K562 (cell line): ENCODE measurements around the gene TRAF7. TPM values are rescaled to one million over a fixed set of nuclear protein-coding genes. Genes with fewer than 3 reads are reported as not detected.

Experiments used
- MLLT1 ChIP-seq, 2 experiments: fragments of 450-650 bp; IDR thresholded peaks; 2 replicates each; pipeline ENCODE4 v1.6.1; 2016
- MLX ChIP-seq, 2 experiments: fragments of 450-650 bp in 1 of 2; sonication (generic) in 1 of 2; formaldehyde crosslinking; conservative IDR thresholded peaks; 2 replicates each; pipeline versions ENCODE4 v1.4.0 to v1.8.1; 2020 to 2022; ENCODE audit warnings: mild to moderate bottlenecking in 1 of 2, missing genetic modification reagents in 1 of 2
- PKNOX1 ChIP-seq: fragments of 450-650 bp; IDR thresholded peaks from 2 replicates; pipeline ENCODE4 v1.6.1; 2016
- PPARD ChIP-seq: fragments of 250-450 bp; sonication (Bioruptor Pico); IDR thresholded peaks from 2 replicates; pipeline ENCODE4 v1.8.0; 2022; ENCODE audit warnings: inconsistent platforms, mild to moderate bottlenecking, moderate library complexity
- RBFOX2 ChIP-seq: fragments of 200-400 bp; formaldehyde crosslinking; IDR thresholded peaks from 2 replicates; pipeline ENCODE4 v1.6.1; 2017; ENCODE audit warnings: low read depth, mild to moderate bottlenecking, low read length, moderate library complexity
- RBM22 ChIP-seq: fragments of 200-400 bp; formaldehyde crosslinking; IDR thresholded peaks from 2 replicates; pipeline ENCODE4 v1.6.1; 2018; ENCODE audit warnings: low read length, low read depth; ENCODE audit not compliant: poor library complexity, severe bottlenecking
- SRSF1 ChIP-seq: fragments of 200-400 bp; formaldehyde crosslinking; IDR thresholded peaks from 2 replicates; pipeline ENCODE4 v1.6.1; 2017; ENCODE audit warnings: mild to moderate bottlenecking, low read depth, low read length, moderate library complexity
- TOE1 ChIP-seq, 2 experiments: fragments of 450-650 bp in 1 of 2; sonication (generic) in 1 of 2; formaldehyde crosslinking in 1 of 2; IDR thresholded peaks; 2 replicates each; pipeline versions ENCODE4 v1.7.1 to v1.8.0; 2016 to 2022; ENCODE audit warnings: borderline replicate concordance in 2 of 2, mild to moderate bottlenecking in 2 of 2, antibody characterized with exemption in 1 of 2, inconsistent platforms in 1 of 2, low read depth in 1 of 2, missing genetic modification reagents in 1 of 2, moderate library complexity in 1 of 2
- UBTF ChIP-seq, 2 experiments: IDR thresholded peaks; 2 replicates each; pipeline ENCODE4 v1.6.1; 2012; ENCODE audit warnings: improper control_type of control experiment in 2 of 2, low read depth in 2 of 2, low read length in 2 of 2, borderline replicate concordance in 1 of 2
- ZFX ChIP-seq: sonication (generic); formaldehyde crosslinking; IDR thresholded peaks from 2 replicates; pipeline ENCODE4 v1.8.0; 2022; ENCODE audit warnings: mild to moderate bottlenecking, missing genetic modification reagents, moderate library complexity
- ZNF75A ChIP-seq: fragments of 450-650 bp; formaldehyde crosslinking; IDR thresholded peaks from 2 replicates; pipeline ENCODE4 v1.4.0; 2020; ENCODE audit warnings: mild to moderate bottlenecking
- polyA plus RNA-seq, 8 experiments: library from polyadenylated mRNA; depleted of rRNA in 4 of 8; stranded (reverse) in 5 of 8; unstranded in 3 of 8; fragments of >200 nt; fragmentation: Nextera tagmentation in 2 of 8; fragmentation: Illumina TruSeq in 1 of 8; extraction: Ambion mirVana in 2 of 8; extraction: Trizol in 1 of 8; gene quantifications; 2 replicates each; pipeline versions ENCODE4 v1.2.1 to v1.2.3, GENCODE V29; 2011 to 2014; ENCODE audit warnings: inconsistent platforms in 1 of 8, missing spikeins in 1 of 8
- total RNA-seq, 7 experiments: library from RNA; depleted of rRNA in 6 of 7; stranded (reverse); fragments of >200 nt in 6 of 7; fragmentation: Illumina TruSeq in 2 of 7; extraction: Trizol in 2 of 7; gene quantifications; 2 replicates each; pipeline versions ENCODE4 v1.2.1 to v1.2.3, GENCODE V29; 2011 to 2021; ENCODE audit warnings: low replicate concordance in 1 of 7

The TRAF7 gene
- total and polyA plus RNA-seq, 9 of the 15 experiments (the other 6 are each of a cell fraction or from before 2014, with no cell fraction given): 1.1 to 113 (median 41.6) TPM

GRCh38 chr16:2209258-2210008, 53.9 kb downstream of the TRAF7 start (continued):
- TF ChIP-seq RBM22 (peak; percentile 24), MLX (CRISPR knock-in tag; conservative IDR thresholded peaks at IDR 0.05) (no peak), UBTF (IDR thresholded peaks at IDR 0.05; ENCODE audit: borderline replicate concordance in 1 of 2, low read depth in 2 of 2, low read length in 2 of 2) (no peak), PPARD (CRISPR knock-in tag) (no peak), PKNOX1 (peak; percentile 68), TOE1 (IDR thresholded peaks at IDR 0.05; ENCODE audit: borderline replicate concordance) (no peak), TOE1 (CRISPR knock-in tag; IDR thresholded peaks at IDR 0.05; ENCODE audit: borderline replicate concordance, low read depth) (no peak), ZFX (CRISPR knock-in tag) (peak; percentile 10; the same call in 1 of the 2 replicates), SRSF1 (no peak), MLLT1 (IDR thresholded peaks at IDR 0.05) (0 out of 4 replicates have a peak, but pooled peaks of 1 of the 2 experiments have one; percentile 25), RBFOX2 (peak; percentile 62), ZNF75A (CRISPR knock-in tag) (no peak)
